GM23338 (cell line): ENCODE results near the gene FAM174A. TPM values are rescaled to one million over a fixed set of nuclear protein-coding genes. Genes with fewer than 3 reads are reported as not detected.
"Not testable (repeated sequence)": the region's sequence is repeated elsewhere in the genome, so short reads cannot be mapped to it uniquely, and the experiment has no call there.

Experiments
- ATAC-seq: fragments of 200-7000 bp; cut with Tn5 transposase; 3 replicates; pipeline ENCODE4 v1.9.1; 2020
- DNase-seq: peaks from one replicate; pipeline ENCODE4 v3.0.0-alpha.2; 2015; ENCODE audit warnings: low spot score
- H2AFZ ChIP-seq: fragments of 200-600 bp; sonication (generic); 2 replicates; pipeline ENCODE4 v1.8.0; 2016; ENCODE audit warnings: antibody characterized with exemption, mild to moderate bottlenecking, moderate library complexity
- H3F3A ChIP-seq: fragments of 200-600 bp; sonication (generic); replicated peaks from 2 replicates; pipeline ENCODE4 v1.8.0; 2017; ENCODE audit warnings: antibody characterized with exemption, mixed run types, low read depth
- H3K27ac ChIP-seq: fragments of 200-600 bp; sonication (generic); 2 replicates; pipeline ENCODE4 v1.6.1; 2016; ENCODE audit warnings: low read depth
- H3K27me3 ChIP-seq: fragments of 200-600 bp; sonication (generic); 2 replicates; pipeline ENCODE4 v1.8.0; 2016; ENCODE audit warnings: mild to moderate bottlenecking, mixed run types, moderate library complexity; ENCODE audit not compliant: insufficient read depth
- H3K36me3 ChIP-seq: fragments of 200-600 bp; sonication (generic); 2 replicates; pipeline ENCODE4 v1.8.0; 2016; ENCODE audit warnings: mild to moderate bottlenecking; ENCODE audit not compliant: insufficient read depth
- H3K4me1 ChIP-seq: fragments of 200-600 bp; sonication (generic); 2 replicates; pipeline ENCODE4 v1.8.0; 2016; ENCODE audit warnings: mild to moderate bottlenecking, moderate library complexity; ENCODE audit not compliant: insufficient read depth
- H3K4me2 ChIP-seq: fragments of 200-600 bp; sonication (generic); 2 replicates; pipeline ENCODE4 v1.7.1; 2017; ENCODE audit warnings: mixed run types
- H3K4me3 ChIP-seq: fragments of 200-600 bp; sonication (generic); 2 replicates; pipeline ENCODE4 v1.6.1; 2016; ENCODE audit warnings: mixed run types
- H3K79me2 ChIP-seq: fragments of 200-600 bp; sonication (generic); replicated peaks from 2 replicates; pipeline ENCODE4 v1.8.0; 2017; ENCODE audit warnings: mild to moderate bottlenecking; ENCODE audit not compliant: insufficient read depth
- H3K9me2 ChIP-seq: fragments of 200-600 bp; sonication (generic); 2 replicates; pipeline ENCODE4 v1.8.0; 2017; ENCODE audit not compliant: insufficient read depth
- H4K20me1 ChIP-seq: fragments of 200-600 bp; sonication (generic); replicated peaks from 2 replicates; pipeline ENCODE4 v1.8.0; 2017; ENCODE audit warnings: mild to moderate bottlenecking; ENCODE audit not compliant: insufficient read depth
- H3K27ac Mint-ChIP-seq: 2 replicates; pipeline ENCODE4 v1.8.0; 2020; ENCODE audit warnings: inconsistent platforms, mild to moderate bottlenecking, moderate library complexity, mixed read lengths
- H3K27me3 Mint-ChIP-seq: 3 replicates; pipeline ENCODE4 v1.8.0; 2022; ENCODE audit warnings: low read depth, mild to moderate bottlenecking, moderate library complexity, mixed read lengths, inconsistent platforms; ENCODE audit not compliant: insufficient read depth, poor library complexity
- H3K36me3 Mint-ChIP-seq: 3 replicates; pipeline ENCODE4 v1.8.0; 2021; ENCODE audit warnings: low read depth, mild to moderate bottlenecking, inconsistent platforms, moderate library complexity, mixed read lengths
- H3K4me1 Mint-ChIP-seq: 3 replicates; pipeline ENCODE4 v1.8.0; 2020; ENCODE audit warnings: mild to moderate bottlenecking, inconsistent platforms, mixed read lengths
- H3K4me3 Mint-ChIP-seq: 3 replicates; pipeline ENCODE4 v1.8.0; 2021; ENCODE audit warnings: moderate library complexity, mild to moderate bottlenecking, inconsistent platforms, mixed read lengths
- H3K9me3 Mint-ChIP-seq: 3 replicates; pipeline ENCODE4 v1.8.0; 2020; ENCODE audit warnings: moderate library complexity, mild to moderate bottlenecking, inconsistent platforms, mixed read lengths
- CREB1 ChIP-seq: fragments of 250-450 bp; sonication (Bioruptor Pico); IDR thresholded peaks from 2 replicates; pipeline ENCODE4 v1.5.0; 2020; ENCODE audit warnings: low read depth, mild to moderate bottlenecking, moderate library complexity
- ETS1 ChIP-seq: IDR thresholded peaks from 2 replicates; pipeline ENCODE4 v1.6.1; 2016; ENCODE audit warnings: antibody characterized with exemption
- JUNB ChIP-seq: IDR thresholded peaks from one replicate; pipeline ENCODE4 v1.6.1; 2016; ENCODE audit warnings: antibody characterized with exemption; ENCODE audit not compliant: unreplicated experiment
- NANOG ChIP-seq: IDR thresholded peaks from 2 replicates; pipeline ENCODE4 v1.6.1; 2016; ENCODE audit warnings: antibody characterized with exemption, borderline replicate concordance
- STAT1 ChIP-seq: IDR thresholded peaks from one replicate; pipeline ENCODE4 v1.6.1; 2016; ENCODE audit warnings: antibody characterized with exemption; ENCODE audit not compliant: unreplicated experiment
- polyA plus RNA-seq: library from polyadenylated mRNA; unstranded; fragments of >200 nt; fragmentation: Nextera tagmentation; extraction: Ambion mirVana; gene quantifications from 2 replicates; pipeline ENCODE4 v1.2.1, GENCODE V29; 2016
- total RNA-seq: library from RNA; depleted of rRNA; stranded (reverse); fragments of >200 nt; shearing (Covaris generic); gene quantifications from 2 replicates; pipeline ENCODE4 v1.2.3, GENCODE V29; 2014
- TF ChIP-seq, protein P1 (sequence below), 2 experiments: fragments of 200-600 bp in 1 of 2; sonication (generic) in 1 of 2; conservative IDR thresholded peaks; 2 replicates each; pipeline versions ENCODE4 v1.5.1 to v1.6.1; 2016 to 2017; ENCODE audit warnings: antibody characterized with exemption in 2 of 2, low read depth in 2 of 2, mild to moderate bottlenecking in 2 of 2, moderate library complexity in 1 of 2

FAM174A gene
- total and polyA plus RNA-seq, 2 experiments from 2014 or later = 5.6 to 9.5 TPM

- TF ChIP-seq CREB1 (CRISPR knock-in tag) = no peak
- no peak for TF ChIP-seq STAT1
- no peak for TF ChIP-seq NANOG
These were observed 65.3 kb downstream of the FAM174A start (continued) for GRCh38 chr5:100600298-100600994.

- no peak overlapping the region for H3K4me2 ChIP-seq
- no peaks in the 10 kb centered on the region for H3K4me1 ChIP-seq
- H3K9me2 ChIP-seq = no peaks in the 10 kb centered on the region
- no peak overlapping the region for H3K27ac ChIP-seq
- H3K27ac Mint-ChIP-seq = no peak overlapping the region
- H3K36me3 ChIP-seq = no peaks in the 10 kb centered on the region
- DNase-seq (no peak), ATAC-seq (no peak)
- H3K9me3 Mint-ChIP-seq = no peaks in the 10 kb centered on the region
- H3F3A ChIP-seq = no peaks in the 10 kb centered on the region
- H4K20me1 ChIP-seq = no peaks in the 10 kb centered on the region
- no peaks in the 10 kb centered on the region for H3K27me3 Mint-ChIP-seq
- no peak overlapping the region for H3K4me3 ChIP-seq
- no peaks in the 10 kb centered on the region for H3K27me3 ChIP-seq
- H3K36me3 Mint-ChIP-seq = no peaks in the 10 kb centered on the region
- H3K4me3 Mint-ChIP-seq = no peak overlapping the region
- no peak overlapping the region for H2AFZ ChIP-seq
- peaks cover 3% of the 10 kb centered on the region; the same call in 1 of the 3 replicates for H3K4me1 Mint-ChIP-seq
- no peaks in the 10 kb centered on the region for H3K79me2 ChIP-seq
- TF ChIP-seq, protein P1, sequence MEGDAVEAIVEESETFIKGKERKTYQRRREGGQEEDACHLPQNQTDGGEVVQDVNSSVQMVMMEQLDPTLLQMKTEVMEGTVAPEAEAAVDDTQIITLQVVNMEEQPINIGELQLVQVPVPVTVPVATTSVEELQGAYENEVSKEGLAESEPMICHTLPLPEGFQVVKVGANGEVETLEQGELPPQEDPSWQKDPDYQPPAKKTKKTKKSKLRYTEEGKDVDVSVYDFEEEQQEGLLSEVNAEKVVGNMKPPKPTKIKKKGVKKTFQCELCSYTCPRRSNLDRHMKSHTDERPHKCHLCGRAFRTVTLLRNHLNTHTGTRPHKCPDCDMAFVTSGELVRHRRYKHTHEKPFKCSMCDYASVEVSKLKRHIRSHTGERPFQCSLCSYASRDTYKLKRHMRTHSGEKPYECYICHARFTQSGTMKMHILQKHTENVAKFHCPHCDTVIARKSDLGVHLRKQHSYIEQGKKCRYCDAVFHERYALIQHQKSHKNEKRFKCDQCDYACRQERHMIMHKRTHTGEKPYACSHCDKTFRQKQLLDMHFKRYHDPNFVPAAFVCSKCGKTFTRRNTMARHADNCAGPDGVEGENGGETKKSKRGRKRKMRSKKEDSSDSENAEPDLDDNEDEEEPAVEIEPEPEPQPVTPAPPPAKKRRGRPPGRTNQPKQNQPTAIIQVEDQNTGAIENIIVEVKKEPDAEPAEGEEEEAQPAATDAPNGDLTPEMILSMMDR (conservative IDR thresholded peaks at IDR 0.05; ENCODE audit: low read depth in 2 of 2) = no peak
- no peak for TF ChIP-seq ETS1
- TF ChIP-seq JUNB = no peak
These were observed 68.0 kb downstream of the FAM174A start for GRCh38 chr5:100603141-100603540.

DNA sequence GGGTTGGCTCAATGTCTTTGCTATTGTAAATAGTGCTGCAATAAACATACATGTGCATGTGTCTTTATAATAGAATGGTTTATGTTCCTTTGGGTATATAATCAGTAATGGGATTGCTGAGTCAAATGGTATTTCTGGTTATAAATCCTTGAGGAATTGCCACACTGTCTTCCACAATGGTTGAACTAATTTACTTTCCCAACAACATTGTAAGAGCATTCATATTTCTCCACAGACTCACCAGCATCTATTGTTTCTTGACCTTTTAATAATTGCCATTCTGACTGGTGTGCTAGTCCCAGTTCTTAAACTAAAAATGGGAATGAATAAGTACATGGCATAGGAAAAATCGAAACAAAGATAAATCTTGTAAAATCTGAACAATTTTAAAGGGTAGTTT lies 68.8 kb downstream of the FAM174A start:
- H3K4me3 Mint-ChIP-seq, H3K4me1 ChIP-seq, H3K36me3 ChIP-seq, H3K4me3 ChIP-seq, H3K4me2 ChIP-seq, H3K9me2 ChIP-seq, H3K4me1 Mint-ChIP-seq, H3K27me3 Mint-ChIP-seq, H3K9me3 Mint-ChIP-seq, ATAC-seq, H4K20me1 ChIP-seq, H3K27me3 ChIP-seq, H3K36me3 Mint-ChIP-seq, H3K27ac Mint-ChIP-seq, DNase-seq, H3K27ac ChIP-seq, H3K79me2 ChIP-seq, H3F3A ChIP-seq, H2AFZ ChIP-seq: not testable (repeated sequence)
